HG02870 (cell line): Measurements from ENCODE around the gene CNTRL.
A peak's percentile ranks its signal among the peaks of the same experiment; 100 is the strongest.
"Not testable (repeated sequence)": the region's sequence is repeated elsewhere in the genome, so short reads cannot be mapped to it uniquely, and the experiment has no call there.

Experiments
- ATAC-seq: cut with Tn5 transposase; IDR thresholded peaks from one replicate; pipeline ENCODE4 v1.9.1; 2021; ENCODE audit warnings: mild to moderate bottlenecking, moderate library complexity; ENCODE audit not compliant: unreplicated experiment

CNTRL gene

DNA sequence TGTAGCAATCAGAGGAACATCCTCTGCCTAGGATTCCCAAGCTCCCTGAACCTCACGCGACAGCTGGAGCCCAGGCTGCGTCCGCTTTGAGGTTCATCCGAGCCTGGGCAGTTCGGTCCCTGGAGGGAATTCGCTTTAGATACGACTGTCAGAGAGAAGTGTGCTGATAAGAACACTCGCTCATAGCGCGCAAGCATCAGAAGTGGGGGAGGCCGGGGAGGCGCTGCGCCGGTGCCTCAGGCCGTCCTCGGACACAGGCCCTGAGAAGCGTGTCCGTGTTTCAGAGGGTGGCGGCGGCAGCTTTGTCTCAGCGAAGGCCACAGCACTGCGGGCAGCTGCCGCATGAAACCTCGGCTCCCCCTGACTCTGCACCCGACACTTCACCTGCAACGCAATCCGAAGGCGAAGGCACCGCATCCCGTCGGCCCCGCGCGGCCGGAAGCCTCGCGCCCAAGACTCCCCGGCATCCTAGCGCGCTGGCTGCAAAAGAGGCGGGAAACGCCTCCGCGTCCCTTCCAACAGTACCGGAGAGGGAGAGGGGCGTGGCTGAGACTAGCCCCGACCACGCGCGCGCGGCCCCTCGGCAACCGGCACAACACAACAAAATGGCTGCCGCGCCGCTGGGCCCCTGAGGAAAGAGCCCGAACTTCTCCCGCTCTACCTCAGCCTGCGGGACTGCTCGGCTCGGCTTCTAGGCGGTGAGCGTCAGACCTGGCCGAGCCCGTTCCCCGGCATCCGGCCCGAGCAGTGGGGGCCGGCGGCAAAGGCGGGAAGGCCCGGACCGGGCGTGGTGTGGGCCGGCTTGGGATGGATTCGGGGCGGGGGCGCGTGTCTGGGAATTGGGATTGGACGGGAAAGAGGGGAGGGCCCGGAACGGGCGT lies at the start of gene CNTRL:
Gene CNTRL, plus strand, starts transcription at position 586 of the 881 bp plus-strand sequence. CDS start 13,372 bp downstream, outside the sequence.
- ATAC-seq, result peak; percentile 62

GRCh38 chr9:121026260-121026691 lies 48.5 kb upstream of the CNTRL start:
- no peak for ATAC-seq

DNA sequence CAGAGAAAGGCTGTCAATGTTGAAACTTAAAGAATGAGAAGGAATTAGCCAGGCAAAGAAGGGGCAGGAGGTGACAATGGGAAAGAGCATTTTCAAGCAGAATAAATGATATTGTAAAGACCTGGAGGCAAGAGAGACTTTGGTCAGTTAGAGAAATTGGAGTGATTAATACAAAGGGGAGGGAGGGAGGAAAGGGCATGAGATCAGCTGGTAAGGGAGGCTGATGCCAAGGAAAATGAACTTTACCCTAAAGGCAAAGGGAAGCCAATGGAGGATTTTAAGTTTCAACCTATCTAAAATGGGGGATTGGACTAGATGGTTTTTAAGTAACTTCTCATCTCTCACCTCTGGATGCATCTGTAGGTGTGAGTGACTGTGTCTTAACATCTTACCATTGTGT lies 48.0 kb upstream of the CNTRL start:
- ATAC-seq, result no peak

GRCh38 chr9:121028285-121028684 lies 46.5 kb upstream of the CNTRL start:
- not testable (repeated sequence) for ATAC-seq

DNA sequence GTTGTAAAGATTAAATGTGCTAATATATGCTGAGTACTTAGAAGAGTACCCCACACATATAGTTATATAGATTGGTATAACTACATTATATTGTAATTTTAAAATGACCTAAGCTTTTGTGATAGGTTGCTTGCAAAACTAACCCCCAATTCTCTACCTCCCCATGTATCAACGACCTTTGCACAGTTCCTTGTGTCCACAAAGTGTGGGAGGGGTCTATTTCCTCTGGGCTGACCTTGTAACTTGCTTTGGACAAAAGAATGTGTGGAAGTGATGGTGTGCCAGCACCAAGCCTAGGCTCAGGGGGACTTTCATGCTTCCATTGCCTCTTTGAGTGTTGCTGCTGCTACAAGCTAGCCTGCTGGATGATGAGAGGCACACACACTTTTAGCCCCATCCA lies 45.3 kb upstream of the CNTRL start:
- no peak for ATAC-seq

- ATAC-seq, result no peak
Measured at GRCh38 chr9:121034529-121034928, 40.2 kb upstream of the CNTRL start.

DNA sequence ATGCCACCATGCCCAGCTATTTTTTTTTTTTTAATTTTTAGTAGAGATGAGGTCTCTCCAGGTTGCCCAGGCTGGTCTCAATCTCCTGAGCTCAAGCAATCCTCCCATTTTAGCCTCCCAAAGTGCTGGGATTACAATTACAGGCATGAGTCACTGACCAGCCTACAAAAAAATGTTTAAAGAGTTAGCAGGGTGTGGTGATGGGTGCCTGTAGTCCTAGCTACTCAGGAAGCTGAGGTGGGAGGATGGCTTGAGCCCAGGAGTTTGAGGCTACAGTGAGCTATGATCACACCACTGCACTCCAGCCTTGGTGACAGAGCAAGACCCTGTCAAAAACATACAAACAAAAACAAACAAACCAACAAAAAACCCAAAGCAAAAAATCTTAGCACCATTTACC lies 39.0 kb upstream of the CNTRL start:
- ATAC-seq, result not testable (repeated sequence)

GRCh38 chr9:121038362-121038761 lies 36.4 kb upstream of the CNTRL start:
- ATAC-seq, result no peak

DNA sequence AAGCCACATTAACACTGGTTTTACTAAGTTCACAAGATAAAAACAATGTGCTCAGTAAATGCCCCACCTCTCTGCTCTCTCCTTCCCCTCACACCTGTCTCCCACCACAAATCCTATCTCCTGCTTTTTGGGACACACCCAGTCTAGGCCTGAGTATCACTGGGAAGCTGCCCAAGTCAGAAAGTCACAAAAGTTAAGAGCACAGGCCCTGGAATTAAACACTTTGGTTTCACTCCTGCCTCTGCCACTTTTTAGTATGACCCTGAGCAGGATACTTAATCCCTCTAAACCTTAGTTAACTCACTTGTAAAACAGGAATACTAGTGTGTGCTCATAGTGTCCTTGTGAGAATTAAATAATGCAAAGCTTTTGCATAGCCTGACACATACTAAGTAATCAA lies 36.0 kb upstream of the CNTRL start:
- ATAC-seq, result no peak

DNA sequence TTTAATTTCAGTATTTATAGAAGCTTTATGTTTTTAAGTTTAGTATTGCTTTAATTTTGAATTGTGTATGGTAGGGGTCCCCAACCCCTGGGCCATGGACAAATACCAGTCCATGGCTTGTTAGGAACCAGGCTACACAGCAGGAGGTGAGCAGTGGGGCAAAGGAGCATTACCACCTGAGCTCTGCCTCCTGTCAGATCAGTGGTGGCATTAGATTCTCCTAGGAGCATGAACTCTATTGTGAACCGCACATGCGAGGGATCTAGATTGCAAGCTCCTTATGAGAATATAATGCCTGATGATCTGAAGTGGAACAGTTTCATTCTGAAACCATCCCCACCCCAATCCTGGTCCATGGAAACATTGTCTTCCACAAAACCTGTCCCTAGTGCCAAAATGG lies 26.6 kb upstream of the CNTRL start:
- no peak for ATAC-seq

GRCh38 chr9:121048618-121049017 lies 26.1 kb upstream of the CNTRL start:
- no peak for ATAC-seq

- ATAC-seq, result no peak
Measured at GRCh38 chr9:121050128-121050988, 24.4 kb upstream of the CNTRL start, which contains the start of gene C5. C5 (minus strand) TSS chr9:121050275; CDS start chr9:121050246, 29 bp downstream.

GRCh38 chr9:121053544-121053943 lies 21.2 kb upstream of the CNTRL start:
- no peak for ATAC-seq

DNA sequence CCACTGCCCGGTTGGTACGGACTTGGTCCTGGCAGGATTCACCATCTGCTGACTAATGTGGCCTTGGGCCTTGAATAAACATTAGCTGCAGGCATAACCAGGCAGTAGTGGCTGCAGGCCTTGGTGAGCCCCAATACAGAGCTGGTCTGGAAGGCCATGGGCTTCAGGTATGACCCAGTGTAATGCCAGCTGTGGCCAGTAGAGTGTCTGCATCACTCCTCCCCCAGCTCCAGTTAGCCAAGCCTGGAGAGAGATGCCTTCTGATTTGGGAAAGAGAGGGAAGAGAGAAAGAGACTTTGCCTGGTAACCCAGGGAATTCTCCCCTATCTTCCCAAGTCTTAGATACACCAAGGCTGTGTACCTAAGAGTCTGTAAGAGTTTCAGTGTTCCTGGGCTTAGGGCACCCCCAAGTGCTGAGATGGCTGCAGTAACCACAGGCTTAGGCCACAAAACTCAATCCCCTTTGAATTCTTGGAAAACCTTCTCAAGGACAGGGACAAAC lies 19.1 kb upstream of the CNTRL start:
- ATAC-seq, result no peak

GRCh38 chr9:121057821-121058220 lies 16.9 kb upstream of the CNTRL start:
- no peak for ATAC-seq

DNA sequence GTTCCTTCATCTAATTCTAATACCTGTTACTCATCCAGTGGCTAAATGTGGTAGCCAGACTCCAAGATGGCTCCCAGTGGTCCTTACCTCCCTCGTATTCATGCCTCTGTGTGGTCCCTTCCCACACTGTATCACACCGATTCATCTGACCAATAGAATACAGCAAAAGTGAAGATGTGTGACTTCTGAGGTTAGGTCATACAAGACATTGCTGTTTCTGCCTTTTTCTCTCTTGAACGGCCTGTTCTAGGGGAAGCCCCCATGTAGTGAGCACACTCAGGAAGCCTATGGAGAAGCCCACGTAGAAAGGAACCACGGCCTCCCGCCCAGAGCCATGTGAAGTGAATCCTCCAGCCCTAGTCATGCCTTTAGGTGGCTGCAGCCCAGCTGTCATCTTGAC lies 15.2 kb upstream of the CNTRL start:
- ATAC-seq, result no peak

- ATAC-seq, result no peak
Measured at GRCh38 chr9:121059998-121060636, 14.6 kb upstream of the CNTRL start.

DNA sequence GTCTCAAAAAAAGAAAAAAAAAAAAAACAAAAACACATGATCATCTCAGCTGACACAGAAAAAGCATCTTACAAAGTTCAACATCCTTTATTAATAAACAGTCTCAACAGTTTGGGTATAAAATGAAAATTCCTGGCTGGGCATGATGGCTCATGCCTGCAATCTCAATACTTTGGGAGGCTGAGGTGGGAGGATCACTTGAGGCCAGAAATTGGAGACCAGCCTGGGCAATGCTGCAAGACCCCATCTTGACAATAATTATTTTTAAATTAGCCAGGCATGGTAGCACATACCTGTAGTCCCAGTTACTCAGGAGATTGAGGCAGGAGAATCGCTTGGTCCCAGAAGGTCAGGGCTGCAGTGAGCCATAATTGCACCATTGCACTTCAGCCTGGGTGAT lies 7.9 kb upstream of the CNTRL start:
- ATAC-seq, result no peak

- no peak for ATAC-seq
Measured at GRCh38 chr9:121067640-121068039, 7.1 kb upstream of the CNTRL start.

DNA sequence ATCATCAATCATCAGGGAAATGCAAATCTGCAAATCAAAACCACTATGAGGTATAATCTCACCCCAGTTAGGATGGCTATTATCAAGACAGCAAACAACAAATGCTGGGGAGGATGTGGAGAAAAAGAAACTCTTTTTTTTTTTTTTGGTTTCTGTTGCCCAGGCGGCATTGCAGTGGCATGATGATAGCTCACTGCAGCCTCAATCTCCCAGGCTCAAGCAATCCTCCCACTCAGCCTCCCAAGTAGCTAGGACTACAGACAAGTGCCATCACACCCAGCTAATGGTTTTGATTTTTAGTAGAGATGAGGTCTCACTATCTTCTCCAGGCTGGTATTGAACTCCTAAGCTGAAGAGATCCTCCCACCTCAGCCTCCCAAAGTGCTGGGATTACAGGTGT lies 5.4 kb upstream of the CNTRL start:
- no peak for ATAC-seq

DNA sequence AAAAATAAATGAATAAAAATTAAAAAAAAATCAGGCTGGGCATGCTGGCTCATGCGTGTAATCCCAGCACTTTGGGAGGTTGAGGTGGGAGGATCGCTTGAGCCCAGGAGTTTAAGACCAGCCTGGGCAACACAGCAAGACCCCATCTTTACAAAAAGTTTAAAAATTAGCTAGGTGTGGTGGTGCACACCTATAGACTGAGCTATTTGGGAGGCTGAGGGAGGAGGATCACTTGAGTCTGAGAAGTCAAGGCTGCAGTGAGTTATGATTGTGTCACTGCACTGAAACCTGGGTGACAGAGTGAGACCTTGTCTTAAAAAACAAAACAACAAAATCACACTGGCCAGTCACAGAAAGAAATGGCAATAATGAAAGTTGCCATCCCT lies 3.4 kb upstream of the CNTRL start:
- ATAC-seq, result no peak
